Loucy (cell line): Measurements from ENCODE around the gene ZNF436.
"Not testable (repeated sequence)": the region's sequence is repeated elsewhere in the genome, so short reads cannot be mapped to it uniquely, and the experiment has no call there.

Experiments
- H2AFZ ChIP-seq: fragments of 200-600 bp; sonication (generic); 2 replicates; pipeline ENCODE4 v1.6.0; 2016; ENCODE audit warnings: antibody characterized with exemption, mild to moderate bottlenecking, low read length, moderate library complexity
- H3F3A ChIP-seq: fragments of 200-600 bp; 2 replicates; pipeline ENCODE4 v1.6.0; 2016; ENCODE audit warnings: antibody characterized with exemption, low read depth, mild to moderate bottlenecking
- H3K27me3 ChIP-seq: fragments of 200-600 bp; sonication (generic); 2 replicates; pipeline ENCODE4 v1.6.1; 2014; ENCODE audit warnings: low read length, mild to moderate bottlenecking; ENCODE audit not compliant: insufficient read depth, poor library complexity, severe bottlenecking
- H3K36me3 ChIP-seq: fragments of 200-600 bp; sonication (generic); 2 replicates; pipeline ENCODE4 v1.6.1; 2016; ENCODE audit warnings: low read length; ENCODE audit not compliant: insufficient read depth
- H3K4me1 ChIP-seq: fragments of 200-600 bp; sonication (generic); 2 replicates; pipeline ENCODE4 v1.5.1; 2014; ENCODE audit warnings: low read length, mild to moderate bottlenecking; ENCODE audit not compliant: insufficient read depth, poor library complexity, severe bottlenecking
- H3K4me2 ChIP-seq: fragments of 200-600 bp; sonication (generic); 2 replicates; pipeline ENCODE4 v1.6.0; 2014; ENCODE audit warnings: antibody characterized with exemption, low read length, low read depth, mild to moderate bottlenecking; ENCODE audit not compliant: poor library complexity, severe bottlenecking
- H3K4me3 ChIP-seq: fragments of 200-600 bp; sonication (generic); 2 replicates; pipeline ENCODE4 v1.5.1; 2014; ENCODE audit warnings: low read length, mild to moderate bottlenecking, mixed read lengths; ENCODE audit not compliant: poor library complexity, severe bottlenecking
- H3K79me2 ChIP-seq: fragments of 200-600 bp; sonication (generic); 2 replicates; pipeline ENCODE4 v1.6.1; 2014; ENCODE audit warnings: low read length; ENCODE audit not compliant: insufficient read depth
- H3K9ac ChIP-seq: fragments of 200-600 bp; sonication (generic); 2 replicates; pipeline ENCODE4 v1.6.0; 2014; ENCODE audit warnings: mild to moderate bottlenecking, low read depth, low read length, moderate library complexity; ENCODE audit not compliant: poor library complexity, severe bottlenecking
- H3K9me2 ChIP-seq: fragments of 200-600 bp; sonication (generic); replicated peaks from 2 replicates; pipeline ENCODE4 v1.6.1; 2016; ENCODE audit warnings: low read depth, low read length, mixed read lengths
- H3K9me3 ChIP-seq: fragments of 200-600 bp; sonication (generic); 2 replicates; pipeline ENCODE4 v1.6.1; 2014; ENCODE audit warnings: mild to moderate bottlenecking, antibody characterized with exemption, low read length, low read depth; ENCODE audit not compliant: insufficient read depth
- H4K20me1 ChIP-seq: fragments of 200-600 bp; sonication (generic); 2 replicates; pipeline ENCODE4 v1.6.0; 2014; ENCODE audit warnings: antibody characterized with exemption, low read length, mild to moderate bottlenecking; ENCODE audit not compliant: insufficient read depth, poor library complexity, severe bottlenecking
- CTCF ChIP-seq: fragments of 200-600 bp; sonication (generic); conservative IDR thresholded peaks from 2 replicates; pipeline ENCODE4 v1.5.1; 2014; ENCODE audit warnings: mild to moderate bottlenecking, antibody characterized with exemption, low read length
- EZH2phosphoT487 ChIP-seq: fragments of 200-600 bp; IDR thresholded peaks from 2 replicates; pipeline ENCODE4 v1.6.1; 2018; ENCODE audit warnings: antibody characterized with exemption, mild to moderate bottlenecking, moderate library complexity, borderline replicate concordance

Gene ZNF436

GRCh38 chr1:23376890-23377811 lies 7.5 kb upstream of the ZNF436 start:
- no peak overlapping the region for H3K4me3 ChIP-seq
- peak overlapping the region; percentile 15 for H3K9ac ChIP-seq
- H3K79me2 ChIP-seq: peaks cover 6% of the 10 kb centered on the region; the same call in 1 of the 2 replicates
- TF ChIP-seq EZH2phosphoT487 (no peak), CTCF (no peak)
- H3K4me1 ChIP-seq: peaks cover 1% of the 10 kb centered on the region
- no peaks in the 10 kb centered on the region for H3K9me3 ChIP-seq
- no peak overlapping the region for H3K4me2 ChIP-seq
- H4K20me1 ChIP-seq: no peaks in the 10 kb centered on the region
- H3K27me3 ChIP-seq: no peaks in the 10 kb centered on the region
- H2AFZ ChIP-seq: no peak overlapping the region
- no peaks in the 10 kb centered on the region for H3K36me3 ChIP-seq
- no peaks in the 10 kb centered on the region for H3F3A ChIP-seq
- no peaks in the 10 kb centered on the region for H3K9me2 ChIP-seq

- H3K4me3 ChIP-seq, H2AFZ ChIP-seq, H3F3A ChIP-seq, H3K36me3 ChIP-seq, H3K9me2 ChIP-seq, H3K4me2 ChIP-seq, H3K9me3 ChIP-seq, H3K27me3 ChIP-seq, H3K9ac ChIP-seq, H4K20me1 ChIP-seq: not testable (repeated sequence)
- Histone ChIP-seq H3K79me2 (peaks cover 36% of the 10 kb centered on the region), H3K4me1 (peaks cover 17% of the 10 kb centered on the region)
These were observed 4.6 kb upstream of the ZNF436 start for GRCh38 chr1:23374079-23374735.

GRCh38 chr1:23371987-23372880 lies 2.6 kb upstream of the ZNF436 start:
- H2AFZ ChIP-seq: no peak overlapping the region
- TF ChIP-seq CTCF (no peak), EZH2phosphoT487 (no peak)
- no peaks in the 10 kb centered on the region for H3K27me3 ChIP-seq
- H3K9ac ChIP-seq: peak overlapping the region; percentile 90
- H3K9me3 ChIP-seq: no peaks in the 10 kb centered on the region
- no peaks in the 10 kb centered on the region for H3K9me2 ChIP-seq
- H3K79me2 ChIP-seq: peaks cover 44% of the 10 kb centered on the region
- peaks cover 22% of the 10 kb centered on the region for H3K4me1 ChIP-seq
- H3F3A ChIP-seq: no peaks in the 10 kb centered on the region
- H3K36me3 ChIP-seq: no peaks in the 10 kb centered on the region
- no peak overlapping the region for H3K4me3 ChIP-seq
- peak overlapping the region; percentile 78 for H3K4me2 ChIP-seq
- no peaks in the 10 kb centered on the region for H4K20me1 ChIP-seq
